Measurements from ENCODE around the gene DNAJA3.

Gene DNAJA3

GRCh38 chr16:4383591-4384444 lies 41.9 kb upstream of the DNAJA3 start:
- no peaks in the 10 kb centered on the region for H3K36me3 ChIP-seq (ENCODE audit: insufficient read depth, low read length)
- no peak overlapping the region for H2AFZ ChIP-seq (ENCODE audit: low read depth, low read length)
- no peaks in the 10 kb centered on the region for H3K9me3 ChIP-seq (ENCODE audit: low read length)
- no peak overlapping the region for H3K4me3 ChIP-seq (ENCODE audit: low read length)
- no peaks in the 10 kb centered on the region for H3K27me3 ChIP-seq (ENCODE audit: insufficient read depth, low read length)
- peaks cover 11% of the 10 kb centered on the region for H3K4me1 ChIP-seq (ENCODE audit: insufficient read depth, low read length)

GRCh38 chr16:4384509-4384942 lies 41.1 kb upstream of the DNAJA3 start:
- Histone ChIP-seq H3K9me3 (ENCODE audit: low read length) (no peaks in the 10 kb centered on the region), H2AFZ (ENCODE audit: low read depth, low read length) (no peak overlapping the region), H3K27me3 (ENCODE audit: insufficient read depth, low read length) (no peaks in the 10 kb centered on the region), H3K4me1 (ENCODE audit: insufficient read depth, low read length) (peaks cover 18% of the 10 kb centered on the region), H3K36me3 (ENCODE audit: insufficient read depth, low read length) (no peaks in the 10 kb centered on the region), H3K4me3 (ENCODE audit: low read length) (no peak overlapping the region)

GRCh38 chr16:4385066-4385788 lies 40.4 kb upstream of the DNAJA3 start:
- Histone ChIP-seq H3K4me1 (ENCODE audit: insufficient read depth, low read length) (peaks cover 25% of the 10 kb centered on the region), H3K36me3 (ENCODE audit: insufficient read depth, low read length) (no peaks in the 10 kb centered on the region), H3K9me3 (ENCODE audit: low read length) (no peaks in the 10 kb centered on the region), H3K4me3 (ENCODE audit: low read length) (no peak overlapping the region), H2AFZ (ENCODE audit: low read depth, low read length) (no peak overlapping the region), H3K27me3 (ENCODE audit: insufficient read depth, low read length) (no peaks in the 10 kb centered on the region)

- Histone ChIP-seq H3K9me3 (ENCODE audit: low read length) (no peaks in the 10 kb centered on the region), H3K4me1 (ENCODE audit: insufficient read depth, low read length) (peaks cover 28% of the 10 kb centered on the region), H3K4me3 (ENCODE audit: low read length) (no peak overlapping the region), H3K36me3 (ENCODE audit: insufficient read depth, low read length) (no peaks in the 10 kb centered on the region), H2AFZ (ENCODE audit: low read depth, low read length) (no peak overlapping the region), H3K27me3 (ENCODE audit: insufficient read depth, low read length) (no peaks in the 10 kb centered on the region)
Observed at GRCh38 chr16:4385789-4386450, 39.7 kb upstream of the DNAJA3 start.

- Histone ChIP-seq H3K4me3 (ENCODE audit: low read length) (no peak overlapping the region), H3K4me1 (ENCODE audit: insufficient read depth, low read length) (peaks cover 28% of the 10 kb centered on the region), H3K36me3 (ENCODE audit: insufficient read depth, low read length) (no peaks in the 10 kb centered on the region), H2AFZ (ENCODE audit: low read depth, low read length) (no peak overlapping the region), H3K27me3 (ENCODE audit: insufficient read depth, low read length) (no peaks in the 10 kb centered on the region), H3K9me3 (ENCODE audit: low read length) (no peaks in the 10 kb centered on the region)
Observed at GRCh38 chr16:4386451-4386805, 39.2 kb upstream of the DNAJA3 start.

GRCh38 chr16:4386951-4387565 lies 38.6 kb upstream of the DNAJA3 start:
- Histone ChIP-seq H2AFZ (ENCODE audit: low read depth, low read length) (no peak overlapping the region), H3K4me3 (ENCODE audit: low read length) (no peak overlapping the region), H3K9me3 (ENCODE audit: low read length) (no peaks in the 10 kb centered on the region), H3K36me3 (ENCODE audit: insufficient read depth, low read length) (no peaks in the 10 kb centered on the region), H3K27me3 (ENCODE audit: insufficient read depth, low read length) (no peaks in the 10 kb centered on the region), H3K4me1 (ENCODE audit: insufficient read depth, low read length) (peaks cover 34% of the 10 kb centered on the region)

- no peak overlapping the region for H2AFZ ChIP-seq (ENCODE audit: low read depth, low read length)
- peaks cover 37% of the 10 kb centered on the region for H3K4me1 ChIP-seq (ENCODE audit: insufficient read depth, low read length)
- H3K4me3 ChIP-seq (ENCODE audit: low read length), result no peak overlapping the region
- no peaks in the 10 kb centered on the region for H3K9me3 ChIP-seq (ENCODE audit: low read length)
- no peaks in the 10 kb centered on the region for H3K27me3 ChIP-seq (ENCODE audit: insufficient read depth, low read length)
- no peaks in the 10 kb centered on the region for H3K36me3 ChIP-seq (ENCODE audit: insufficient read depth, low read length)
Observed at GRCh38 chr16:4387781-4388180, 37.9 kb upstream of the DNAJA3 start.

GRCh38 chr16:4388271-4389021 lies 37.2 kb upstream of the DNAJA3 start:
- Histone ChIP-seq H3K4me1 (ENCODE audit: insufficient read depth, low read length) (peaks cover 37% of the 10 kb centered on the region), H3K27me3 (ENCODE audit: insufficient read depth, low read length) (no peaks in the 10 kb centered on the region), H3K4me3 (ENCODE audit: low read length) (no peak overlapping the region), H3K36me3 (ENCODE audit: insufficient read depth, low read length) (no peaks in the 10 kb centered on the region), H3K9me3 (ENCODE audit: low read length) (no peaks in the 10 kb centered on the region), H2AFZ (ENCODE audit: low read depth, low read length) (no peak overlapping the region)

GRCh38 chr16:4389051-4389955 lies 36.4 kb upstream of the DNAJA3 start:
- no peak overlapping the region for H3K4me3 ChIP-seq (ENCODE audit: low read length)
- H3K27me3 ChIP-seq (ENCODE audit: insufficient read depth, low read length), result no peaks in the 10 kb centered on the region
- peaks cover 37% of the 10 kb centered on the region for H3K4me1 ChIP-seq (ENCODE audit: insufficient read depth, low read length)
- H3K9me3 ChIP-seq (ENCODE audit: low read length), result no peaks in the 10 kb centered on the region
- H3K36me3 ChIP-seq (ENCODE audit: insufficient read depth, low read length), result no peaks in the 10 kb centered on the region
- no peak overlapping the region for H2AFZ ChIP-seq (ENCODE audit: low read depth, low read length)

GRCh38 chr16:4390266-4391260 lies 35.1 kb upstream of the DNAJA3 start:
- Histone ChIP-seq H3K27me3 (ENCODE audit: insufficient read depth, low read length) (no peaks in the 10 kb centered on the region), H3K36me3 (ENCODE audit: insufficient read depth, low read length) (peaks cover 2% of the 10 kb centered on the region), H3K4me1 (ENCODE audit: insufficient read depth, low read length) (peaks cover 37% of the 10 kb centered on the region), H3K4me3 (ENCODE audit: low read length) (no peak overlapping the region), H2AFZ (ENCODE audit: low read depth, low read length) (no peak overlapping the region), H3K9me3 (ENCODE audit: low read length) (no peaks in the 10 kb centered on the region)
